Left ventricle myocardium inferior (tissue), 1 donor: ENCODE results near the gene THSD7A. TPM values are rescaled to one million over a fixed set of nuclear protein-coding genes. Genes with fewer than 3 reads are reported as not detected.

Experiments
- DNase-seq: peaks from one replicate; pipeline ENCODE4 v3.0.0-alpha.2; 2020
- H3K27ac ChIP-seq: fragments of 200-600 bp; replicated peaks from 2 replicates; pipeline ENCODE4 v1.8.0; 2021
- H3K27me3 ChIP-seq: fragments of 200-600 bp; 2 replicates; pipeline ENCODE4 v1.8.0; 2021; ENCODE audit warnings: low read depth
- H3K36me3 ChIP-seq: fragments of 200-600 bp; 2 replicates; pipeline ENCODE4 v1.8.0; 2021
- H3K4me1 ChIP-seq: fragments of 200-600 bp; 2 replicates; pipeline ENCODE4 v1.8.0; 2021
- H3K4me3 ChIP-seq: fragments of 200-600 bp; 2 replicates; pipeline ENCODE4 v1.8.0; 2021; ENCODE audit warnings: mild to moderate bottlenecking, moderate library complexity
- H3K9me3 ChIP-seq: fragments of 200-600 bp; replicated peaks from 2 replicates; pipeline ENCODE4 v1.8.0; 2021
- intact Hi-C: fragments of 100-400 bp; cut with micrococcal nuclease; formaldehyde crosslinking; loops from one replicate; pipeline ENCODE4 v1.11.0; 2022
- total RNA-seq: library from RNA; stranded (reverse); fragmentation: NEBNext Ultra II Directional; extraction: Animal tissue kit (Norgen Biotek cat#: 25700); gene quantifications from one replicate; pipeline ENCODE4 v1.2.1, GENCODE V29; 2021
- TF ChIP-seq, protein P1 (sequence below): fragments of 200-600 bp; IDR thresholded peaks from 2 replicates; pipeline ENCODE4 v1.8.0; 2021; ENCODE audit warnings: antibody characterized with exemption, mild to moderate bottlenecking, borderline replicate concordance
- donor health status: DM: no; HTN: yes; CAD: no; lungs with severe emphysema.

THSD7A gene
- total RNA-seq, 1 donor from 2014 or later: 1.6 TPM

DNA sequence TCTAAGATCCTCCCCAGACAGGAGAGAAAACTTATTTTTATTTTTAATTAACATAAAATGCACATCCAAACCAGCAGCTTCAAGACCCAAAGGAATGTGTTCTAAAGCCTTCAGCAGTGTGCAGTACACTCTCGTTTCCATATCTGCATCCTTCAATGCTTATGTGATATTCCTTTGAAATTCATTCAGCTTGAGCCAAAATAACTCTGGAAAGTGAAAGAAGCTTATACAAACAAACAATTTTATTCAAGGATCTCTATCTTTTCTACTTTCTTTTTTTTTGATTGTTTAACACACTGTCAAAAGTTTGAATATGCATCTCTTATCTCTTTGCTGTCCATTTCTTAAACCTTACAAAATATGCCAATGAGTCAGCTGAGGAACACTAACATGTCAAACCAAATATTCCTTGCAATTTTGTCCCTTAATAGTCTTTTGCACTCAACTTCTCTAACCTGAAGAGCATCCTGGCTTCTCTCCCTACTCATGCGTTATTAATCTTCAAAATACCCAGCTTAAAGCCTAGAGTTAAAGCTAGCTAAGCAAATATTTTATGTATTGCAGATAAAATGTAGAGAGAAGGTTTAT is 124.3 kb downstream of the THSD7A start:
- no peak for DNase-seq
- Histone ChIP-seq H3K9me3 (no peaks in the 10 kb centered on the region), H3K36me3 (no peaks in the 10 kb centered on the region), H3K4me3 (no peak overlapping the region), H3K27ac (no peak overlapping the region), H3K4me1 (no peaks in the 10 kb centered on the region), H3K27me3 (no peaks in the 10 kb centered on the region)
- intact Hi-C loops: no loop called here
- TF ChIP-seq, protein P1, sequence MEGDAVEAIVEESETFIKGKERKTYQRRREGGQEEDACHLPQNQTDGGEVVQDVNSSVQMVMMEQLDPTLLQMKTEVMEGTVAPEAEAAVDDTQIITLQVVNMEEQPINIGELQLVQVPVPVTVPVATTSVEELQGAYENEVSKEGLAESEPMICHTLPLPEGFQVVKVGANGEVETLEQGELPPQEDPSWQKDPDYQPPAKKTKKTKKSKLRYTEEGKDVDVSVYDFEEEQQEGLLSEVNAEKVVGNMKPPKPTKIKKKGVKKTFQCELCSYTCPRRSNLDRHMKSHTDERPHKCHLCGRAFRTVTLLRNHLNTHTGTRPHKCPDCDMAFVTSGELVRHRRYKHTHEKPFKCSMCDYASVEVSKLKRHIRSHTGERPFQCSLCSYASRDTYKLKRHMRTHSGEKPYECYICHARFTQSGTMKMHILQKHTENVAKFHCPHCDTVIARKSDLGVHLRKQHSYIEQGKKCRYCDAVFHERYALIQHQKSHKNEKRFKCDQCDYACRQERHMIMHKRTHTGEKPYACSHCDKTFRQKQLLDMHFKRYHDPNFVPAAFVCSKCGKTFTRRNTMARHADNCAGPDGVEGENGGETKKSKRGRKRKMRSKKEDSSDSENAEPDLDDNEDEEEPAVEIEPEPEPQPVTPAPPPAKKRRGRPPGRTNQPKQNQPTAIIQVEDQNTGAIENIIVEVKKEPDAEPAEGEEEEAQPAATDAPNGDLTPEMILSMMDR: no peak

DNA sequence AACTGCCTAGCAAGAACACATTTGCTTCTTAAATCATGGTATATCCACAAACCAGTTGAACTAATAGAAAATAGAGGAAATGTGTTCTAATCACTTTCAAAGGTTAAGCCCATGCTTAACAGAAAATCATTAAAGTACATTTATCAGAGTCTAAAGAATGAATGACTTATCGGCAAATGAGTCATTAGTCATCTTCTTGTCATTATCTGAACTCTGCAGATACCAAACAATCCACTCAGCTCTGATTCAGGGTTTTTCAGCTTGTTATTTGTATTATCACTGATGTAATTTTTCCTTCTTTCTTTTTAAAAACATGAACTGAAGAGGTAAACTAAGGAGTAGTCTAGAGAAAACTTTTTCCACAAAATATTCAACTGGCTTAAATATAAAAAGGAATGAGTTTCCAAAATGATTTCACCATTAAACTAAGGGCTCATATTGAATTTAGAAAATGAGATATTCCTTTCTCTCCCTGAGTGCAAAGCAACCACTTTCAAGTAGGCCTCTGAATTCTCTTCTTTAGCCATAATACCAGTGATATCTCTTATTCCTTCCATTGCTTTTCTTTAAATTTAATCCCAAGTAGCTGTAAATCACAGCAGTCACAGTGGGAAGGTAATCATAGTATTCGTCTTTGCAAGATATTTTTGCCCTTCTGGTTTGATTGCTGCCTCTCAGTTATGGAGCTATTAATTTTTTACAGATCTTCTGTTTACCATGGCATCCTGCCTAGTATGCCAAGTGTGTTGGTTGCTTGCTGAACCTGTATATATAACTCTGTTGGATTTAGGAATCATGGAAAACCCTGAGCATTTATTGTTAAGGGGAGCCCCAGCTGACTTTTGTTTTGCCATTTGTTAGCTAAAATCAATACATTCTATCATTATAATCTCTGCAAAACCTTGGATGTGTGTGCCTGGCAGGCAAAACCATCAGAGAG is 125.1 kb downstream of the THSD7A start:
- Histone ChIP-seq H3K27me3 (no peaks in the 10 kb centered on the region), H3K4me1 (no peaks in the 10 kb centered on the region), H3K9me3 (no peaks in the 10 kb centered on the region), H3K4me3 (no peak overlapping the region), H3K27ac (no peak overlapping the region), H3K36me3 (no peaks in the 10 kb centered on the region)
- TF ChIP-seq, protein P1: no peak
- intact Hi-C loops: no loop called here
- DNase-seq: no peak

DNA sequence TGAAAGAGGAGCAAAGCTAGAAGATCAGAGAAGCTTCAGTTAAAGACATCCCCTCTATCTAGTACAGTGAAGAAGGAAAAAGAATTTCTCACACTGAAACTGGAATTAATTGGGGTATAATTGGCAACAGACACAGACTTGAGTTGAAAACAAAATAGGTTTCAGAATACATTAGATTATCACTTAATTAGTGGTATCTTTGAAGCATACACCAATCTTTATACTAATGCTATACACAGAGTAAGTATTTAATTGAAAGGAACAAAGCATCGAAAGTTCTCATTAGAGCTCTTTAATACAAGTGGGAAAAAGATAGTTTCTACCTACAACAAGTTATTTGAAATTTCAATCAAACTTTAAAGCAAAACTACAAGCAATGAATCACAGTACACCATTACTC is 128.2 kb downstream of the THSD7A start:
- Histone ChIP-seq H3K27me3 (no peaks in the 10 kb centered on the region), H3K36me3 (no peaks in the 10 kb centered on the region), H3K9me3 (no peaks in the 10 kb centered on the region), H3K4me3 (no peak overlapping the region), H3K4me1 (peaks cover 6% of the 10 kb centered on the region), H3K27ac (no peak overlapping the region)
- TF ChIP-seq, protein P1: no peak
- DNase-seq: no peak
- intact Hi-C loops: no loop called here

DNA sequence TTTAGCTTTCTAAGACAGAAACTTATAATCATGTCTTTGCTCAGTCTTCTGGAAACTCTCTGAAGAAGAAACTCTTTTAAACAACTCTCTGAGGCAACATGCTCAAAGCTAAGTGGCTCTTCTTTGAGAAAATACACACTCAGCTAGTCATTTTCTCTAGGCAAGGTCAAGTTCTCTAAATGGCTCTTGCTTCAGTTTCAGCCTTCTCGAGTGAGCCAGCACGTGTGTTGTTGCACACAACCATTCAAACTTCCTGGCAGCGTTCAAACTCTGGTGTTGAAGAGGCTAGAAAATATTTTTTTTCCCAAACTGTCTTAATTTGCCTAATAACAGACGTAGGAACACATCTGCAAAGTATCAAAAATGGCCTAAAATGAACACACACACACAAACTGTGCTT is 129.1 kb downstream of the THSD7A start:
- Histone ChIP-seq H3K27me3 (no peaks in the 10 kb centered on the region), H3K4me3 (no peak overlapping the region), H3K36me3 (no peaks in the 10 kb centered on the region), H3K4me1 (peaks cover 11% of the 10 kb centered on the region), H3K27ac (no peak overlapping the region), H3K9me3 (no peaks in the 10 kb centered on the region)
- TF ChIP-seq, protein P1: no peak
- DNase-seq: no peak
- intact Hi-C loops: no loop called here

DNA sequence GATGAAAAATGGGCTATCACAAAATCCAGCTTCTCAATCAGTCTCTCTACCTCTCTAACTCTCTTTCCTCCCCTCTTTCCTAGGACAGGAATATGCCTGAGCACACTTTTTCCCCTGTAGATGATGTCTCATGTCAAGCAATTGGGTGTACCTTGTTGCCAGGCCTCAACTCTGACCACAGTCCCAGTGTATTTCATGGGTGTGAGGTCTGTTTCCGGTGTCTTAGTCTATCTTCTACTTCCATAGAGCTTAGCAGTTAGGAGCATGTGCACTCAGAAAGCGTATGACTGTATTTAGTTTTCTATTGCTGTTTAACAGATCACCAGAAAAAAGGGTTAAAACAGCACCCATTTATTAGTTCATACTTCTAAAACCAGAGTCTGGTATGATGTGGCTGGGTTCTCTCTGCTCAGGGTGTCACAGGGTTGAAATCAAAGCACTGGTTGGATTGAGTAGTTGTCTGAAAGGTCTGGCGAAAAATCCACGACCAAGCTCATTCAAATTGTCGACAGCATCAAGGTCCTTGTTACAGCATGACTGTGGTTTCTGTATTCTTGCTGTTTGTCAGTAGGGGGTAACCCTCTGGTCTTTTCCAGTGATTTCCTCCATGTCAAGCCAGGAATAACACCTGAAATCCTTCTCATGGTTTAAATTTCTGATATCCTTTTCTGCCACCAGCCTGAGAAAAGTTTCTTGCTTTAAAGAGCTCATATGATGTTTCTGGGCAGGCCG is 130.0 kb downstream of the THSD7A start:
- Histone ChIP-seq H3K4me1 (peaks cover 11% of the 10 kb centered on the region), H3K9me3 (no peaks in the 10 kb centered on the region), H3K36me3 (no peaks in the 10 kb centered on the region), H3K27me3 (no peaks in the 10 kb centered on the region), H3K4me3 (no peak overlapping the region), H3K27ac (no peak overlapping the region)
- TF ChIP-seq, protein P1: no peak
- intact Hi-C loops: no loop called here
- DNase-seq: no peak
